Sigmoid colon (tissue), 4 donors: Measurements from ENCODE around the gene INVS.

ENCODE experiments used
- EP300 ChIP-seq, 4 donors: sonication (generic); formaldehyde crosslinking; IDR thresholded peaks; one replicate each; pipeline ENCODE4 v1.6.1; 2017; ENCODE audit warnings: antibody characterized with exemption in 4 of 4
- POLR2A ChIP-seq, 2 donors: fragments of 450-650 bp; IDR thresholded peaks; one replicate each; pipeline ENCODE4 v1.6.1; 2016; ENCODE audit warnings: antibody characterized with exemption in 2 of 2, mild to moderate bottlenecking in 2 of 2, moderate library complexity in 2 of 2
- POLR2AphosphoS5 ChIP-seq, 4 donors: sonication (generic); formaldehyde crosslinking; IDR thresholded peaks; one replicate each; pipeline ENCODE4 v1.6.1; 2017; ENCODE audit warnings: antibody characterized with exemption in 4 of 4
- TF ChIP-seq, protein P1 (sequence below), 4 experiments: fragments of 450-650 bp in 3 of 4; fragments of 200-600 bp in 1 of 4; IDR thresholded peaks; one replicate each; pipeline ENCODE4 v1.5.1; 2016 to 2019; ENCODE audit warnings: antibody characterized with exemption in 4 of 4, mild to moderate bottlenecking in 3 of 4, moderate library complexity in 2 of 4

DNA sequence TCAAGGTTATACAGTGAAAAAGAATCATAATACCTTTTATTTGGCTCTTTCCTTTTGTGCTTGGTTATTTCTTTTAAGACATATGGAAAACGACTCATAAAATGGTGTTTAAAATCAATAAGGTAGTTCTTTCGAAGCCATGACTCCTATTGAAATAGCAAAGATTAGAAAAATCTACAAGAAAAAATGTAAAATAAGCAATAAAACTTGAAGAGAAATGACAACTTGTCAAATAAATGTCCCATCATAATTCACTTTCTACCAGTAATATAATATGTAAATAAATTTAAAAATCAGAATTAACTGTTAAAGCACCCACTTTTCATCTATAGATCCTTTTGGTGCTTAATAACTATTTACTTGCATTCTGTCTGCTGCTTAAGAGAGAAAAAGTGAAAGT, 241.2 kb downstream of the INVS start:
- TF ChIP-seq, protein P1, sequence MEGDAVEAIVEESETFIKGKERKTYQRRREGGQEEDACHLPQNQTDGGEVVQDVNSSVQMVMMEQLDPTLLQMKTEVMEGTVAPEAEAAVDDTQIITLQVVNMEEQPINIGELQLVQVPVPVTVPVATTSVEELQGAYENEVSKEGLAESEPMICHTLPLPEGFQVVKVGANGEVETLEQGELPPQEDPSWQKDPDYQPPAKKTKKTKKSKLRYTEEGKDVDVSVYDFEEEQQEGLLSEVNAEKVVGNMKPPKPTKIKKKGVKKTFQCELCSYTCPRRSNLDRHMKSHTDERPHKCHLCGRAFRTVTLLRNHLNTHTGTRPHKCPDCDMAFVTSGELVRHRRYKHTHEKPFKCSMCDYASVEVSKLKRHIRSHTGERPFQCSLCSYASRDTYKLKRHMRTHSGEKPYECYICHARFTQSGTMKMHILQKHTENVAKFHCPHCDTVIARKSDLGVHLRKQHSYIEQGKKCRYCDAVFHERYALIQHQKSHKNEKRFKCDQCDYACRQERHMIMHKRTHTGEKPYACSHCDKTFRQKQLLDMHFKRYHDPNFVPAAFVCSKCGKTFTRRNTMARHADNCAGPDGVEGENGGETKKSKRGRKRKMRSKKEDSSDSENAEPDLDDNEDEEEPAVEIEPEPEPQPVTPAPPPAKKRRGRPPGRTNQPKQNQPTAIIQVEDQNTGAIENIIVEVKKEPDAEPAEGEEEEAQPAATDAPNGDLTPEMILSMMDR (IDR thresholded peaks at IDR 0.05): no peak
- TF ChIP-seq POLR2A (IDR thresholded peaks at IDR 0.05): no peak
- TF ChIP-seq POLR2AphosphoS5 (IDR thresholded peaks at IDR 0.05): no peak
- TF ChIP-seq EP300 (IDR thresholded peaks at IDR 0.05): no peak
